GM23338 (cell line): Measurements from ENCODE around the gene MAST4. TPM values are rescaled to one million over a fixed set of nuclear protein-coding genes. Genes with fewer than 3 reads are reported as not detected.
A peak's percentile ranks its signal among the peaks of the same experiment; 100 is the strongest.

Source experiments
- ATAC-seq: fragments of 200-7000 bp; cut with Tn5 transposase; 3 replicates; pipeline ENCODE4 v1.9.1; 2020
- DNase-seq: peaks from one replicate; pipeline ENCODE4 v3.0.0-alpha.2; 2015; ENCODE audit warnings: low spot score
- H2AFZ ChIP-seq: fragments of 200-600 bp; sonication (generic); 2 replicates; pipeline ENCODE4 v1.8.0; 2016; ENCODE audit warnings: antibody characterized with exemption, mild to moderate bottlenecking, moderate library complexity
- H3F3A ChIP-seq: fragments of 200-600 bp; sonication (generic); replicated peaks from 2 replicates; pipeline ENCODE4 v1.8.0; 2017; ENCODE audit warnings: antibody characterized with exemption, mixed run types, low read depth
- H3K27ac ChIP-seq: fragments of 200-600 bp; sonication (generic); 2 replicates; pipeline ENCODE4 v1.6.1; 2016; ENCODE audit warnings: low read depth
- H3K27me3 ChIP-seq: fragments of 200-600 bp; sonication (generic); 2 replicates; pipeline ENCODE4 v1.8.0; 2016; ENCODE audit warnings: mild to moderate bottlenecking, mixed run types, moderate library complexity; ENCODE audit not compliant: insufficient read depth
- H3K36me3 ChIP-seq: fragments of 200-600 bp; sonication (generic); 2 replicates; pipeline ENCODE4 v1.8.0; 2016; ENCODE audit warnings: mild to moderate bottlenecking; ENCODE audit not compliant: insufficient read depth
- H3K4me1 ChIP-seq: fragments of 200-600 bp; sonication (generic); 2 replicates; pipeline ENCODE4 v1.8.0; 2016; ENCODE audit warnings: mild to moderate bottlenecking, moderate library complexity; ENCODE audit not compliant: insufficient read depth
- H3K4me2 ChIP-seq: fragments of 200-600 bp; sonication (generic); 2 replicates; pipeline ENCODE4 v1.7.1; 2017; ENCODE audit warnings: mixed run types
- H3K4me3 ChIP-seq: fragments of 200-600 bp; sonication (generic); 2 replicates; pipeline ENCODE4 v1.6.1; 2016; ENCODE audit warnings: mixed run types
- H3K79me2 ChIP-seq: fragments of 200-600 bp; sonication (generic); replicated peaks from 2 replicates; pipeline ENCODE4 v1.8.0; 2017; ENCODE audit warnings: mild to moderate bottlenecking; ENCODE audit not compliant: insufficient read depth
- H3K9me2 ChIP-seq: fragments of 200-600 bp; sonication (generic); 2 replicates; pipeline ENCODE4 v1.8.0; 2017; ENCODE audit not compliant: insufficient read depth
- H4K20me1 ChIP-seq: fragments of 200-600 bp; sonication (generic); replicated peaks from 2 replicates; pipeline ENCODE4 v1.8.0; 2017; ENCODE audit warnings: mild to moderate bottlenecking; ENCODE audit not compliant: insufficient read depth
- H3K27ac Mint-ChIP-seq: 2 replicates; pipeline ENCODE4 v1.8.0; 2020; ENCODE audit warnings: inconsistent platforms, mild to moderate bottlenecking, moderate library complexity, mixed read lengths
- H3K27me3 Mint-ChIP-seq: 3 replicates; pipeline ENCODE4 v1.8.0; 2022; ENCODE audit warnings: low read depth, mild to moderate bottlenecking, moderate library complexity, mixed read lengths, inconsistent platforms; ENCODE audit not compliant: insufficient read depth, poor library complexity
- H3K36me3 Mint-ChIP-seq: 3 replicates; pipeline ENCODE4 v1.8.0; 2021; ENCODE audit warnings: low read depth, mild to moderate bottlenecking, inconsistent platforms, moderate library complexity, mixed read lengths
- H3K4me1 Mint-ChIP-seq: 3 replicates; pipeline ENCODE4 v1.8.0; 2020; ENCODE audit warnings: mild to moderate bottlenecking, inconsistent platforms, mixed read lengths
- H3K4me3 Mint-ChIP-seq: 3 replicates; pipeline ENCODE4 v1.8.0; 2021; ENCODE audit warnings: moderate library complexity, mild to moderate bottlenecking, inconsistent platforms, mixed read lengths
- H3K9me3 Mint-ChIP-seq: 3 replicates; pipeline ENCODE4 v1.8.0; 2020; ENCODE audit warnings: moderate library complexity, mild to moderate bottlenecking, inconsistent platforms, mixed read lengths
- EZH2 ChIP-seq: fragments of 200-600 bp; sonication (generic); IDR thresholded peaks from one replicate; pipeline ENCODE4 v1.8.0; 2017; ENCODE audit warnings: antibody characterized with exemption, mild to moderate bottlenecking, low read depth; ENCODE audit not compliant: unreplicated experiment
- EZH2phosphoT487 ChIP-seq: fragments of 200-600 bp; sonication (generic); IDR thresholded peaks from one replicate; pipeline ENCODE4 v1.8.1; 2018; ENCODE audit warnings: antibody characterized with exemption; ENCODE audit not compliant: unreplicated experiment
- JUNB ChIP-seq: IDR thresholded peaks from one replicate; pipeline ENCODE4 v1.6.1; 2016; ENCODE audit warnings: antibody characterized with exemption; ENCODE audit not compliant: unreplicated experiment
- POLR2AphosphoS5 ChIP-seq: IDR thresholded peaks from 2 replicates; pipeline ENCODE4 v1.6.1; 2016; ENCODE audit warnings: antibody characterized with exemption, low read depth
- STAT1 ChIP-seq: IDR thresholded peaks from one replicate; pipeline ENCODE4 v1.6.1; 2016; ENCODE audit warnings: antibody characterized with exemption; ENCODE audit not compliant: unreplicated experiment
- ZNF114 ChIP-seq: fragments of 250-450 bp; sonication (Bioruptor Pico); IDR thresholded peaks from 2 replicates; pipeline ENCODE4 v1.5.0; 2020; ENCODE audit warnings: mild to moderate bottlenecking, moderate library complexity
- ZNF331 ChIP-seq: fragments of 250-450 bp; sonication (Bioruptor Pico); IDR thresholded peaks from 2 replicates; pipeline ENCODE4 v1.5.0; 2020; ENCODE audit warnings: low read depth, mild to moderate bottlenecking, moderate library complexity
- polyA plus RNA-seq: library from polyadenylated mRNA; unstranded; fragments of >200 nt; fragmentation: Nextera tagmentation; extraction: Ambion mirVana; gene quantifications from 2 replicates; pipeline ENCODE4 v1.2.1, GENCODE V29; 2016
- total RNA-seq: library from RNA; depleted of rRNA; stranded (reverse); fragments of >200 nt; shearing (Covaris generic); gene quantifications from 2 replicates; pipeline ENCODE4 v1.2.3, GENCODE V29; 2014
- TF ChIP-seq, protein P1 (sequence below): fragments of 250-450 bp; sonication (Bioruptor Pico); IDR thresholded peaks from 2 replicates; pipeline ENCODE4 v1.5.0; 2020; ENCODE audit warnings: mild to moderate bottlenecking, moderate library complexity
- TF ChIP-seq, protein P2 (sequence below), 2 experiments: fragments of 200-600 bp in 1 of 2; sonication (generic) in 1 of 2; conservative IDR thresholded peaks; 2 replicates each; pipeline versions ENCODE4 v1.5.1 to v1.6.1; 2016 to 2017; ENCODE audit warnings: antibody characterized with exemption in 2 of 2, low read depth in 2 of 2, mild to moderate bottlenecking in 2 of 2, moderate library complexity in 1 of 2

MAST4 gene
- total and polyA plus RNA-seq, 2 experiments from 2014 or later = 3.6 to 8.5 TPM

DNA sequence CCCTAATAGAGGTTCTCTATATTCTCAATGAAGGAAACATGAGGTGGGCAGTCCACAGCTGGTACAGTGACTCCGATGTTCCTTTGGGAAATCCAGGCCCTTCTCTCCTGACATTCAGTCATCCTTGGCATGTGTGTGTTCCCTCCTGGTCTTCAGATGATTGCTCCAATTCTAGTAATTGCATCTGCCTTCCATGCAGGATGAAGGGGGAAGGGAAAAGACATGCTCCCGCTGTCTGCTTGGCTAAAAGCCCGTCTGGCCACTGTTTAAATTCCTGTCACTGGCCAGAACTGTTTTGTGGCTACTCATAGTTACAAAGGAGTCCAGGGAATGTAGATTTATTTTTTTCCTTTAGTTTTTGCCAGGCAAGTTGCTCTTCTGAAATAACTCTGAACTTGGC is 65.0 kb downstream of the MAST4 start:
- H3K9me3 Mint-ChIP-seq = no peaks in the 10 kb centered on the region
- H3K4me1 Mint-ChIP-seq = peaks cover 10% of the 10 kb centered on the region; the same call in 2 of the 3 replicates
- Histone ChIP-seq H3K27me3 (no peaks in the 10 kb centered on the region), H3K4me2 (no peak overlapping the region), H3F3A (no peaks in the 10 kb centered on the region), H3K9me2 (0 out of 2 replicates have a peak, but pooled peaks cover 14% of the 10 kb centered on the region), H3K79me2 (no peaks in the 10 kb centered on the region), H3K36me3 (no peaks in the 10 kb centered on the region), H4K20me1 (no peaks in the 10 kb centered on the region), H3K4me1 (peaks cover 12% of the 10 kb centered on the region), H2AFZ (peak overlapping the region; percentile 44; the same call in 1 of the 2 replicates), H3K27ac (no peak overlapping the region), H3K4me3 (no peak overlapping the region)
- H3K27ac Mint-ChIP-seq = no peak overlapping the region
- H3K4me3 Mint-ChIP-seq = no peak overlapping the region
- peaks cover 1% of the 10 kb centered on the region for H3K27me3 Mint-ChIP-seq
- ATAC-seq (no peak), DNase-seq (no peak)
- H3K36me3 Mint-ChIP-seq = no peaks in the 10 kb centered on the region
- TF ChIP-seq, protein P1, sequence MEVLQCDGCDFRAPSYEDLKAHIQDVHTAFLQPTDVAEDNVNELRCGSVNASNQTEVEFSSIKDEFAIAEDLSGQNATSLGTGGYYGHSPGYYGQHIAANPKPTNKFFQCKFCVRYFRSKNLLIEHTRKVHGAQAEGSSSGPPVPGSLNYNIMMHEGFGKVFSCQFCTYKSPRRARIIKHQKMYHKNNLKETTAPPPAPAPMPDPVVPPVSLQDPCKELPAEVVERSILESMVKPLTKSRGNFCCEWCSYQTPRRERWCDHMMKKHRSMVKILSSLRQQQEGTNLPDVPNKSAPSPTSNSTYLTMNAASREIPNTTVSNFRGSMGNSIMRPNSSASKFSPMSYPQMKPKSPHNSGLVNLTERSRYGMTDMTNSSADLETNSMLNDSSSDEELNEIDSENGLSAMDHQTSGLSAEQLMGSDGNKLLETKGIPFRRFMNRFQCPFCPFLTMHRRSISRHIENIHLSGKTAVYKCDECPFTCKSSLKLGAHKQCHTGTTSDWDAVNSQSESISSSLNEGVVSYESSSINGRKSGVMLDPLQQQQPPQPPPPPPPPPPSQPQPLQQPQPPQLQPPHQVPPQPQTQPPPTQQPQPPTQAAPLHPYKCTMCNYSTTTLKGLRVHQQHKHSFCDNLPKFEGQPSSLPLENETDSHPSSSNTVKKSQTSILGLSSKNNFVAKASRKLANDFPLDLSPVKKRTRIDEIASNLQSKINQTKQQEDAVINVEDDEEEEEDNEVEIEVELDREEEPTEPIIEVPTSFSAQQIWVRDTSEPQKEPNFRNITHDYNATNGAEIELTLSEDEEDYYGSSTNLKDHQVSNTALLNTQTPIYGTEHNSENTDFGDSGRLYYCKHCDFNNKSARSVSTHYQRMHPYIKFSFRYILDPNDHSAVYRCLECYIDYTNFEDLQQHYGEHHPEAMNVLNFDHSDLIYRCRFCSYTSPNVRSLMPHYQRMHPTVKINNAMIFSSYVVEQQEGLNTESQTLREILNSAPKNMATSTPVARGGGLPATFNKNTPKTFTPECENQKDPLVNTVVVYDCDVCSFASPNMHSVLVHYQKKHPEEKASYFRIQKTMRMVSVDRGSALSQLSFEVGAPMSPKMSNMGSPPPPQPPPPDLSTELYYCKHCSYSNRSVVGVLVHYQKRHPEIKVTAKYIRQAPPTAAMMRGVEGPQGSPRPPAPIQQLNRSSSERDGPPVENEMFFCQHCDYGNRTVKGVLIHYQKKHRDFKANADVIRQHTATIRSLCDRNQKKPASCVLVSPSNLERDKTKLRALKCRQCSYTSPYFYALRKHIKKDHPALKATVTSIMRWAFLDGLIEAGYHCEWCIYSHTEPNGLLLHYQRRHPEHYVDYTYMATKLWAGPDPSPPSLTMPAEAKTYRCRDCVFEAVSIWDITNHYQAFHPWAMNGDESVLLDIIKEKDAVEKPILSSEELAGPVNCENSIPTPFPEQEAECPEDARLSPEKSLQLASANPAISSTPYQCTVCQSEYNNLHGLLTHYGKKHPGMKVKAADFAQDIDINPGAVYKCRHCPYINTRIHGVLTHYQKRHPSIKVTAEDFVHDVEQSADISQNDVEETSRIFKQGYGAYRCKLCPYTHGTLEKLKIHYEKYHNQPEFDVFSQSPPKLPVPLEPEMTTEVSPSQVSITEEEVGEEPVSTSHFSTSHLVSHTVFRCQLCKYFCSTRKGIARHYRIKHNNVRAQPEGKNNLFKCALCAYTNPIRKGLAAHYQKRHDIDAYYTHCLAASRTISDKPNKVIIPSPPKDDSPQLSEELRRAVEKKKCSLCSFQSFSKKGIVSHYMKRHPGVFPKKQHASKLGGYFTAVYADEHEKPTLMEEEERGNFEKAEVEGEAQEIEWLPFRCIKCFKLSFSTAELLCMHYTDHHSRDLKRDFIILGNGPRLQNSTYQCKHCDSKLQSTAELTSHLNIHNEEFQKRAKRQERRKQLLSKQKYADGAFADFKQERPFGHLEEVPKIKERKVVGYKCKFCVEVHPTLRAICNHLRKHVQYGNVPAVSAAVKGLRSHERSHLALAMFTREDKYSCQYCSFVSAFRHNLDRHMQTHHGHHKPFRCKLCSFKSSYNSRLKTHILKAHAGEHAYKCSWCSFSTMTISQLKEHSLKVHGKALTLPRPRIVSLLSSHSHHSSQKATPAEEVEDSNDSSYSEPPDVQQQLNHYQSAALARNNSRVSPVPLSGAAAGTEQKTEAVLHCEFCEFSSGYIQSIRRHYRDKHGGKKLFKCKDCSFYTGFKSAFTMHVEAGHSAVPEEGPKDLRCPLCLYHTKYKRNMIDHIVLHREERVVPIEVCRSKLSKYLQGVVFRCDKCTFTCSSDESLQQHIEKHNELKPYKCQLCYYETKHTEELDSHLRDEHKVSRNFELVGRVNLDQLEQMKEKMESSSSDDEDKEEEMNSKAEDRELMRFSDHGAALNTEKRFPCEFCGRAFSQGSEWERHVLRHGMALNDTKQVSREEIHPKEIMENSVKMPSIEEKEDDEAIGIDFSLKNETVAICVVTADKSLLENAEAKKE (CRISPR knock-in tag) = no peak
- TF ChIP-seq EZH2 (no peak), STAT1 (no peak), POLR2AphosphoS5 (no peak)

DNA sequence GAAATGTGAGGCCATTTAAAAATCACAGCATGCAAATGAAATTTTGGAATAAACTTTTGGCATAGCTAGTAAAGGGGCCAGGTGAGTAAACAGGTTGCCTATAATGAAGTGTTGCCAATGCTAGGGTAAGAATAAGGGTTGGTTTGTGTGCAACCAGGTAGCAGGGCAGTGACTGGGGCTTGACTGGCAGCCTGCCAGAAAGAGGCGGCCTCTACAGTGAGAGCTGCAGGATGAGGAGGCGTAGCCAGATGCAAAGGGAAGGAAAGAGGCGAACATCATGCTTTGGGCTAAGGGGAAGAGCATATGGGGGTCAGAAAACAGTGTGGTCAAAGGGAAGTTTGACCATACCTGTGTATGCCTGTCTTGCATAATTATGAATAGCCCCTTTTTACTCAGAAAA is 70.6 kb downstream of the MAST4 start:
- H3K27ac ChIP-seq = no peak overlapping the region
- peak; percentile 67 for ATAC-seq

More for the DNA sequence above, 70.6 kb downstream of the MAST4 start:
- Histone ChIP-seq H3K4me1 (no peaks in the 10 kb centered on the region), H3F3A (no peaks in the 10 kb centered on the region), H3K9me2 (0 out of 2 replicates have a peak, but pooled peaks cover 14% of the 10 kb centered on the region), H2AFZ (no peak overlapping the region), H3K4me3 (no peak overlapping the region), H4K20me1 (no peaks in the 10 kb centered on the region), H3K79me2 (no peaks in the 10 kb centered on the region), H3K27me3 (no peaks in the 10 kb centered on the region), H3K36me3 (no peaks in the 10 kb centered on the region), H3K4me2 (no peak overlapping the region)
- no peaks in the 10 kb centered on the region for H3K36me3 Mint-ChIP-seq
- H3K27ac Mint-ChIP-seq = no peak overlapping the region
- H3K4me1 Mint-ChIP-seq = peaks cover 5% of the 10 kb centered on the region
- no peaks in the 10 kb centered on the region for H3K9me3 Mint-ChIP-seq
- peak; percentile 16 for DNase-seq
- no peak overlapping the region for H3K4me3 Mint-ChIP-seq
- H3K27me3 Mint-ChIP-seq = peaks cover 1% of the 10 kb centered on the region
- no peak for TF ChIP-seq POLR2AphosphoS5
- TF ChIP-seq EZH2 = no peak
- TF ChIP-seq, protein P2, sequence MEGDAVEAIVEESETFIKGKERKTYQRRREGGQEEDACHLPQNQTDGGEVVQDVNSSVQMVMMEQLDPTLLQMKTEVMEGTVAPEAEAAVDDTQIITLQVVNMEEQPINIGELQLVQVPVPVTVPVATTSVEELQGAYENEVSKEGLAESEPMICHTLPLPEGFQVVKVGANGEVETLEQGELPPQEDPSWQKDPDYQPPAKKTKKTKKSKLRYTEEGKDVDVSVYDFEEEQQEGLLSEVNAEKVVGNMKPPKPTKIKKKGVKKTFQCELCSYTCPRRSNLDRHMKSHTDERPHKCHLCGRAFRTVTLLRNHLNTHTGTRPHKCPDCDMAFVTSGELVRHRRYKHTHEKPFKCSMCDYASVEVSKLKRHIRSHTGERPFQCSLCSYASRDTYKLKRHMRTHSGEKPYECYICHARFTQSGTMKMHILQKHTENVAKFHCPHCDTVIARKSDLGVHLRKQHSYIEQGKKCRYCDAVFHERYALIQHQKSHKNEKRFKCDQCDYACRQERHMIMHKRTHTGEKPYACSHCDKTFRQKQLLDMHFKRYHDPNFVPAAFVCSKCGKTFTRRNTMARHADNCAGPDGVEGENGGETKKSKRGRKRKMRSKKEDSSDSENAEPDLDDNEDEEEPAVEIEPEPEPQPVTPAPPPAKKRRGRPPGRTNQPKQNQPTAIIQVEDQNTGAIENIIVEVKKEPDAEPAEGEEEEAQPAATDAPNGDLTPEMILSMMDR (conservative IDR thresholded peaks at IDR 0.05; ENCODE audit: low read depth in 2 of 2) = no peak
- TF ChIP-seq STAT1 = no peak
- no peak for TF ChIP-seq ZNF114 (CRISPR knock-in tag)
- TF ChIP-seq EZH2phosphoT487 = no peak
- no peak for TF ChIP-seq JUNB
- no peak for TF ChIP-seq ZNF331
